HT1080 (cell line): ENCODE results near the gene LZTS3. TPM values are rescaled to one million over a fixed set of nuclear protein-coding genes. Genes with fewer than 3 reads are reported as not detected.
"Not testable (repeated sequence)": the region's sequence is repeated elsewhere in the genome, so short reads cannot be mapped to it uniquely, and the experiment has no call there.

Source experiments
- DNase-seq: peaks from one replicate; pipeline ENCODE4 v3.0.0-alpha.2; 2015; ENCODE audit warnings: low read depth
- total RNA-seq: library from RNA; depleted of rRNA; stranded (reverse); fragments of >200 nt; shearing (Covaris generic); gene quantifications from 2 replicates; pipeline ENCODE4 v1.2.3, GENCODE V29; 2014

The LZTS3 gene
- total RNA-seq, 1 experiment from 2014 or later = 4.5 TPM

GRCh38 chr20:3168829-3169590 is 4.3 kb downstream of the LZTS3 start:
- DNase-seq = no peak

GRCh38 chr20:3168079-3168828 is 5.1 kb downstream of the LZTS3 start:
- no peak for DNase-seq

- no peak for DNase-seq
Measured at GRCh38 chr20:3167738-3168078, 5.6 kb downstream of the LZTS3 start.

- no peak for DNase-seq
Measured at GRCh38 chr20:3166913-3167342, 6.4 kb downstream of the LZTS3 start.

GRCh38 chr20:3166338-3166912 is 6.9 kb downstream of the LZTS3 start:
- DNase-seq = no peak

- DNase-seq = peak; percentile 48
Measured at GRCh38 chr20:3165473-3166337, 7.6 kb downstream of the LZTS3 start.

- no peak for DNase-seq
Measured at GRCh38 chr20:3164763-3165410, 8.5 kb downstream of the LZTS3 start.

GRCh38 chr20:3164043-3164762 is 9.1 kb downstream of the LZTS3 start:
- DNase-seq = no peak

GRCh38 chr20:3163099-3164042 is 10.0 kb downstream of the LZTS3 start:
- DNase-seq = no peak

GRCh38 chr20:3162080-3162611 is 11.2 kb downstream of the LZTS3 start:
- DNase-seq = no peak

- no peak for DNase-seq
Measured at GRCh38 chr20:3161316-3162079, 11.9 kb downstream of the LZTS3 start.

- DNase-seq = no peak
Measured at GRCh38 chr20:3160418-3160817, 12.9 kb downstream of the LZTS3 start.

- DNase-seq = no peak
Measured at GRCh38 chr20:3158968-3159431, 14.3 kb downstream of the LZTS3 start.

- DNase-seq = no peak
Measured at GRCh38 chr20:3157817-3158216, 15.5 kb downstream of the LZTS3 start.

GRCh38 chr20:3156811-3157619 is 16.3 kb downstream of the LZTS3 start:
- no peak for DNase-seq

GRCh38 chr20:3152057-3152644 is 21.2 kb downstream of the LZTS3 start:
- not testable (repeated sequence) for DNase-seq

GRCh38 chr20:3150908-3151307 is 22.4 kb downstream of the LZTS3 start:
- DNase-seq = no peak
